Spleen (tissue), 11 donors: Measurements from ENCODE around the gene FGGY. TPM values are rescaled to one million over a fixed set of nuclear protein-coding genes. Genes with fewer than 3 reads are reported as not detected.

Source experiments
- DNase-seq: peaks from one replicate; pipeline ENCODE4 v3.0.0-alpha.2; 2020
- H3K27ac ChIP-seq, 8 donors: fragments of 200-600 bp; sonication (generic) in 7 of 8; 1 replicate in 4 of 8; 2 replicates in 4 of 8; pipeline versions ENCODE4 v1.5.0 to v1.8.0; 2016 to 2021; ENCODE audit warnings: inconsistent platforms in 4 of 8, mild to moderate bottlenecking in 4 of 8, moderate library complexity in 1 of 8
- H3K27me3 ChIP-seq, 7 donors: fragments of 200-600 bp; sonication (generic) in 6 of 7; replicated peaks in 1 of 7; 1 replicate in 4 of 7; 2 replicates in 3 of 7; pipeline versions ENCODE4 v1.5.0 to v1.8.0; 2016 to 2021; ENCODE audit warnings: inconsistent platforms in 3 of 7, mild to moderate bottlenecking in 1 of 7
- H3K36me3 ChIP-seq, 6 donors: fragments of 200-600 bp; sonication (generic) in 5 of 6; 1 replicate in 4 of 6; 2 replicates in 2 of 6; pipeline versions ENCODE4 v1.5.0 to v1.8.0; 2016 to 2021; ENCODE audit warnings: inconsistent platforms in 2 of 6
- H3K4me1 ChIP-seq, 6 donors: fragments of 200-600 bp; sonication (generic) in 5 of 6; 1 replicate in 3 of 6; 2 replicates in 3 of 6; pipeline versions ENCODE4 v1.5.0 to v1.8.0; 2016 to 2021; ENCODE audit warnings: inconsistent platforms in 3 of 6
- H3K4me3 ChIP-seq, 8 donors: fragments of 200-600 bp; sonication (generic) in 7 of 8; 1 replicate in 4 of 8; 2 replicates in 4 of 8; pipeline versions ENCODE4 v1.5.0 to v1.8.0; 2016 to 2021; ENCODE audit warnings: inconsistent platforms in 4 of 8, mild to moderate bottlenecking in 4 of 8, moderate library complexity in 2 of 8
- H3K9me3 ChIP-seq, 8 donors: fragments of 200-600 bp; sonication (generic) in 7 of 8; 1 replicate in 4 of 8; 2 replicates in 4 of 8; pipeline versions ENCODE4 v1.5.0 to v1.8.0; 2016 to 2021; ENCODE audit warnings: inconsistent platforms in 4 of 8
- CTCF ChIP-seq, 11 experiments: fragments of 200-600 bp in 7 of 11; fragments of 450-650 bp in 4 of 11; sonication (generic) in 4 of 11; IDR thresholded peaks in 8 of 11; conservative IDR thresholded peaks in 3 of 11; 1 replicate in 7 of 11; 2 replicates in 4 of 11; pipeline versions ENCODE4 v1.4.0 to v1.8.0; 2016 to 2021; ENCODE audit warnings: antibody characterized with exemption in 11 of 11, inconsistent platforms in 4 of 11, mild to moderate bottlenecking in 1 of 11
- POLR2A ChIP-seq, 3 donors: fragments of 450-650 bp; IDR thresholded peaks; one replicate each; pipeline ENCODE4 v1.5.1; 2017; ENCODE audit warnings: antibody characterized with exemption in 3 of 3, mild to moderate bottlenecking in 1 of 3
- POLR2AphosphoS5 ChIP-seq, 3 donors: sonication (generic); formaldehyde crosslinking; IDR thresholded peaks; one replicate each; pipeline ENCODE4 v1.5.1; 2017; ENCODE audit warnings: antibody characterized with exemption in 3 of 3
- WGBS, 5 donors: extraction: QIAGEN DNeasy Blood & Tissue Kit in 3 of 5; methylation state at CpG; one replicate each; pipeline versions ENCODE4 v1.1.5 to v1.1.7; 2013 to 2018; 5-methylcytosine and 5-hydroxymethylcytosine counted together
- intact Hi-C: fragments of 100-400 bp; cut with DNase I; formaldehyde crosslinking; loops from one replicate; pipeline ENCODE4 v1.15.0; 2023; ENCODE audit warnings: low total_unique reads
- polyA plus RNA-seq, 3 donors: library from polyadenylated mRNA; stranded (reverse); fragments of 200-250 nt; gene quantifications; one replicate each; pipeline ENCODE4 v1.2.1, GENCODE V29; 2013
- total RNA-seq, 7 donors: library from RNA; depleted of rRNA in 3 of 7; stranded (reverse); fragments of >200 nt in 3 of 7; fragmentation: NEBNext Ultra II Directional in 4 of 7; extraction: Animal tissue kit (Norgen Biotek cat#: 25700) in 4 of 7; gene quantifications; one replicate each; pipeline versions ENCODE4 v1.1.0 to v1.2.1, GENCODE V29; 2016 to 2021
- donor health status: healthy with polysubstance abuse.
- donor health status: DM: no; HTN: no; CAD: no; lungs with moderate emphysema.
- donor health status: DM: no; HTN: no; CAD: no.
- donor health status: Bipolar disorder and iron deficiency.
- donor health status: healthy.
- donor health status: DM: no; HTN: no; CAD: no.
- donor health status: DM: yes; HTN: yes; CAD: no.

Gene FGGY
- total and polyA plus RNA-seq, 10 donors: 1.7 to 27.8 (median 13.2) TPM

GRCh38 chr1:59410457-59410856, 113.6 kb downstream of the FGGY start:
- H3K9me3 ChIP-seq: no peaks in the 10 kb centered on the region
- 82 to 100% (median 89%) methylated on average over 2 of the region's 2 CpGs for WGBS, 5 donors
- TF ChIP-seq CTCF (IDR thresholded peaks at IDR 0.05 in 8 of 11, conservative IDR thresholded peaks at IDR 0.05 in 3 of 11) (no peak), POLR2A (IDR thresholded peaks at IDR 0.05) (no peak), POLR2AphosphoS5 (IDR thresholded peaks at IDR 0.05) (no peak)
- H3K4me3 ChIP-seq: no peak overlapping the region
- DNase-seq: no peak
- H3K36me3 ChIP-seq: no peaks in the 10 kb centered on the region
- H3K27ac ChIP-seq: no peak overlapping the region
- peaks cover 0 to 10% (median 4%) of the 10 kb centered on the region in 6 donors for H3K4me1 ChIP-seq
- H3K27me3 ChIP-seq: no peaks in the 10 kb centered on the region
- intact Hi-C loops: no loop called here

DNA sequence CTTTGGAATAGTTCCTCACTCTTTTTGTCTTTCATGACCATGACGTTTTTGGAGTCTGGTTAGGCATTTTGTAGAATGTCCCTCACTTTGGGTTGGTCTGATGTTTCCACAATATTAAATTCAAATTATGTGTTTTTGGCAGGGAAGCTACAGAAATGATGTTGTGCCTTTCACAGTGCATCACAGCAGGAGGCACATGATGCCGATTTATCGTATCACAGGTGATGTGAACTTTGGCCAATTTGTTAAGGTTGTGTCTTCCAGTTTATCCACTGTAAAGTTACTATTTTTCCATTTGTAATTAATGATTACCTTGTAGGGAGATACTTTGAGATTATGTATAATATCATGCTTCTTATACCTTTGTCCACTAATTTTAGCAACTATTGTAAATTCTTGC, 114.3 kb downstream of the FGGY start:
- Histone ChIP-seq H3K27ac (no peak overlapping the region), H3K9me3 (no peaks in the 10 kb centered on the region), H3K27me3 (no peaks in the 10 kb centered on the region), H3K4me3 (no peak overlapping the region), H3K36me3 (no peaks in the 10 kb centered on the region), H3K4me1 (peaks cover 0 to 10% (median 4%) of the 10 kb centered on the region in 6 donors)
- 92 to 98% (median 95%) methylated on average over 3 of the region's 3 CpGs for WGBS, 5 donors
- TF ChIP-seq POLR2AphosphoS5 (IDR thresholded peaks at IDR 0.05): no peak
- DNase-seq: no peak
- intact Hi-C loops: no loop called here

- intact Hi-C loops: no loop called here
These were observed 115.9 kb downstream of the FGGY start for GRCh38 chr1:59412718-59413326.

GRCh38 chr1:59413327-59413720, 116.4 kb downstream of the FGGY start:
- no peak for DNase-seq
- H3K9me3 ChIP-seq: no peaks in the 10 kb centered on the region
- H3K4me3 ChIP-seq: no peak overlapping the region
- no peaks in the 10 kb centered on the region for H3K36me3 ChIP-seq
- intact Hi-C loops: no loop called here
- H3K27ac ChIP-seq: no peak overlapping the region
- WGBS, 5 donors: 86 to 97% (median 91%) methylated on average over 1 of the region's 1 CpG
- TF ChIP-seq POLR2A (IDR thresholded peaks at IDR 0.05) (no peak), CTCF (IDR thresholded peaks at IDR 0.05 in 8 of 11, conservative IDR thresholded peaks at IDR 0.05 in 3 of 11) (no peak), POLR2AphosphoS5 (IDR thresholded peaks at IDR 0.05) (no peak)
- H3K4me1 ChIP-seq: peaks cover 0 to 10% (median 4%) of the 10 kb centered on the region in 6 donors
- H3K27me3 ChIP-seq: no peaks in the 10 kb centered on the region

More at GRCh38 chr1:59412718-59413326, 115.9 kb downstream of the FGGY start:
- no peaks in the 10 kb centered on the region for H3K9me3 ChIP-seq
- no peaks in the 10 kb centered on the region for H3K36me3 ChIP-seq
- no peak overlapping the region for H3K4me3 ChIP-seq
- no peak for DNase-seq
- H3K27ac ChIP-seq: no peak overlapping the region
- H3K27me3 ChIP-seq: no peaks in the 10 kb centered on the region
- peaks cover 0 to 10% (median 4%) of the 10 kb centered on the region in 6 donors for H3K4me1 ChIP-seq
- TF ChIP-seq POLR2AphosphoS5 (IDR thresholded peaks at IDR 0.05) (no peak), POLR2A (IDR thresholded peaks at IDR 0.05) (no peak), CTCF (IDR thresholded peaks at IDR 0.05 in 8 of 11, conservative IDR thresholded peaks at IDR 0.05 in 3 of 11) (no peak)
- WGBS, 5 donors: 43 to 53% (median 49%) methylated on average over 2 of the region's 2 CpGs
